NCI-H187 treated with DMSO at 0.1 percent for 48 hours (cell line): ENCODE measurements around the gene SART1.
"Not testable (repeated sequence)": the region's sequence is repeated elsewhere in the genome, so short reads cannot be mapped to it uniquely, and the experiment has no call there.

Source experiments
- DNase-seq: peaks from one replicate; lab custom pipeline; 2025; lab: John Stamatoyannopoulos, UW

Gene SART1

GRCh38 chr11:65934014-65934413, 27.5 kb upstream of the SART1 start:
- no peak for DNase-seq

DNA sequence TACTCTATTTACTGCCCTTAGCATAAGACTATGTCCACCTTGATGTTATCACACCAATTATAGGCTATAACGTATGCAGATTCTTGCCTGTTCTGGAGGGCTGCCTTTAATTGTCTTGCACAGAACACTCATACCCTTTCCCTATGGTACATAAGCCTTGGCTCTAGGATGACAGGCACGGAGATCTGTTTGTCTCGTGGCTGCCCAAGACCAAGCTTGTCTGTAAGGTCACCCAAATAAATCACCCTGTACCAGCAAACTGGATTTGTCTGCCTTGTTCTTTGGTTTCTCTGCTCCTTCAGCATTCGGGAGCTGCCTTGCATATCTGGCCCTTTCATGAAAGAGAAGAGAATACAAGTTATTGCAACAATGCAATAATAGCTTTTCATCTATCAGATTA, 23.8 kb upstream of the SART1 start:
- no peak for DNase-seq

DNA sequence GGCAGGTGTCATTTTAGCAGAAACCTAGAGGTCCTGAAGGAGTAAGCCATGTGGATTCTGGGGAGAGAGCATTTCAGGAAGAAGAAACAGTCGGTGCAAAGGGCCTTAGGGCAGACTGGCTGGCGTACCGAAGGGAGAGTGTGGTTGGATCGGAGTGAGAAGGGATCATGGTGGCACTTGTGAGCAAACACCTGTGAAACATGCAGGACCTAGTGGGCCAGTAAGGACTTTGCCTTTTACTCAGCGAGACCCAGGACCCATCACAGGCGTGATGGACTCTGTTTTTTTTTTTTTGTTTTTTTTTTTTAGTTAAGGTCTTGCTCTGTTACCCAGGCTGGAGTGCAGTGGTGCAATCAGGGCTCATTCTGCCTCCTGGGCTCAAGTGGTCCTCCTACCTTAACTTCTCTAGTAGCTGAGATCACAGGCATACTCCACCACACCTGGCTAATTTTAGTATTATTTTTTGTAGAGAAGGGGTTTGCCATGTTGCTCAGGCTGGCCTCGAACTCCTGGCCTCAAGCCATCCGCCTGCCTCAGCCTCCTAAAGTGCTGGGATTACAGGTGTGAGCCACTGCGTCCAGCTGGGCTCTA, 19.7 kb upstream of the SART1 start:
- DNase-seq, result no peak

- no peak for DNase-seq
Observed at GRCh38 chr11:65942531-65942930, 19.0 kb upstream of the SART1 start.

GRCh38 chr11:65944191-65944590, 17.3 kb upstream of the SART1 start:
- DNase-seq, result no peak

- no peak for DNase-seq
Observed at GRCh38 chr11:65944767-65945166, 16.8 kb upstream of the SART1 start.

- no peak for DNase-seq
Observed at GRCh38 chr11:65945430-65945911, 16.1 kb upstream of the SART1 start, which contains the start of gene TSGA10IP. Gene TSGA10IP, plus strand, starts transcription at chr11:65945480. Its CDS starts 196 bp downstream, at chr11:65945676.

GRCh38 chr11:65945941-65946558, 15.5 kb upstream of the SART1 start:
- no peak for DNase-seq

- DNase-seq, result no peak
Observed at GRCh38 chr11:65946655-65947054, 14.9 kb upstream of the SART1 start.

GRCh38 chr11:65947133-65947532, 14.4 kb upstream of the SART1 start:
- no peak for DNase-seq

- no peak for DNase-seq
Observed at GRCh38 chr11:65947603-65948125, 13.9 kb upstream of the SART1 start.

DNA sequence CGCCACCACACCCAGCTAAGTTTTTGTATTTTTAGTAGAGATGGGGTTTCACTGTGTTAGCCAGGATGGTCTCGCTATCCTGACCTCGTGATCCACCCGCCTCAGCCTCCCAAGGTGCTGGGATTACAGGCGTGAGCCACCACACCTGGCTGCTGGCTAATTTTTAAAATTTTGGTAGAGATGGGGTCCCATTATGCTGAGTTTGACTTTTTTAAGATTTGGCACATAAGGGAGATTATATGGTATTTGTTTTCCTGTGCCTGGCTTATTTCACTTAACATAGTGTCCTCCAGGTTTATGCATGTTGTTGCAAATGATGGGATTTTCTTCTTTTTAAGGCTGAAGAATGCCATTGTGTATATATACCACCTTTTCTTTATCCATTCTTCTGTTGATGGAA, 10.8 kb upstream of the SART1 start:
- not testable (repeated sequence) for DNase-seq

- DNase-seq, result not testable (repeated sequence)
Observed at GRCh38 chr11:65951641-65952040, 9.9 kb upstream of the SART1 start.

- DNase-seq, result no peak
Observed at GRCh38 chr11:65952052-65952521, 9.4 kb upstream of the SART1 start.

GRCh38 chr11:65953471-65953870, 8.1 kb upstream of the SART1 start:
- DNase-seq, result no peak

GRCh38 chr11:65954771-65955170, 6.8 kb upstream of the SART1 start:
- no peak for DNase-seq

DNA sequence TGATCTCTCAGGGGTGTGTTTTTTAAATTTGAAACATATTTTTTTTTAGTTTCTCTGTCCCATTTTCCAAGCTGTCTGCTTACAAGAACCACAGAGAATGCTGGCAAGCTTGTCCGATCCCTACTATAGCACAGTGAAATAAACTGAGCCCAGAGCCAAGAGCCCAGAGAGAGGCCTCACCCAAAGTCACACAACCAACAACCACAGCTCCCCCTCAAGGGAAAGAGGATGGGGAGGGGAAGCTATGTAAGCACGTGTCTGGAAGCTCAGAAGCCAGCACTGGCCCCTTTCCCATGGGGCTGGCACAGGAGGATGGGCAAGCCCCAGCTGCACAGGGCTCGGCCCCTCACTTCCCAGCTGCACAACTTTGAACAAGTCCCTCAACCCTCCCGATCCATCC, 3.2 kb upstream of the SART1 start:
- DNase-seq, result no peak

GRCh38 chr11:65958774-65959420, 2.6 kb upstream of the SART1 start:
- no peak for DNase-seq

DNA sequence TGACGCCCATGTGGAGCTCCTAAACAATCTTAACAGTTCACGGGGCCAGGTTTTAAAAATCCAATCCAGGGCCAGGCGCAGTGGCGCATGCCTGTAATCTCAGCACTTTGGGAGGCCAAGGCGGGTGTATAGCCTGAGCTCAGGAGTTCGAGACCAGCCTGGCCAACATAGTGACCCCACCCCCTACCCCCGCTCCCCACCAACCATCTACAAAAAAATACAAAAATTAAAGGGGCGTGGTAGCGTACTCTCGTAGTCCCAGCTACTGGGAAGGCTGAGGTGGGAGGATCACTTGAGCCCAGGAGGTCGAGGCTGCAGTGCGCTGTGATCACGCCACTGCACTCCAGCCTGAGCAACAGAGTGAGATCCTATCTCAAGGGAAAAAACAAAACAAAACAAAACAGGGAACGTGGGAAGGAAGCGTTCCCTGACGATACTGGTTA, 689 bp upstream of the SART1 start:
- DNase-seq, result no peak

GRCh38 chr11:65962141-65962564, 619 bp downstream of the SART1 start:
- no peak for DNase-seq

GRCh38 chr11:65964906-65965305, 3.4 kb downstream of the SART1 start:
- no peak for DNase-seq

- DNase-seq, result no peak
Observed at GRCh38 chr11:65965986-65966762, 4.6 kb downstream of the SART1 start.
